GM19043 (cell line): ENCODE results near the gene EWSR1.
"Not testable (repeated sequence)": the region's sequence is repeated elsewhere in the genome, so short reads cannot be mapped to it uniquely, and the experiment has no call there.

Source experiments
- ATAC-seq: cut with Tn5 transposase; IDR thresholded peaks from one replicate; pipeline ENCODE4 v1.9.1; 2021; ENCODE audit warnings: low read depth; ENCODE audit not compliant: unreplicated experiment

EWSR1 gene, protein sequence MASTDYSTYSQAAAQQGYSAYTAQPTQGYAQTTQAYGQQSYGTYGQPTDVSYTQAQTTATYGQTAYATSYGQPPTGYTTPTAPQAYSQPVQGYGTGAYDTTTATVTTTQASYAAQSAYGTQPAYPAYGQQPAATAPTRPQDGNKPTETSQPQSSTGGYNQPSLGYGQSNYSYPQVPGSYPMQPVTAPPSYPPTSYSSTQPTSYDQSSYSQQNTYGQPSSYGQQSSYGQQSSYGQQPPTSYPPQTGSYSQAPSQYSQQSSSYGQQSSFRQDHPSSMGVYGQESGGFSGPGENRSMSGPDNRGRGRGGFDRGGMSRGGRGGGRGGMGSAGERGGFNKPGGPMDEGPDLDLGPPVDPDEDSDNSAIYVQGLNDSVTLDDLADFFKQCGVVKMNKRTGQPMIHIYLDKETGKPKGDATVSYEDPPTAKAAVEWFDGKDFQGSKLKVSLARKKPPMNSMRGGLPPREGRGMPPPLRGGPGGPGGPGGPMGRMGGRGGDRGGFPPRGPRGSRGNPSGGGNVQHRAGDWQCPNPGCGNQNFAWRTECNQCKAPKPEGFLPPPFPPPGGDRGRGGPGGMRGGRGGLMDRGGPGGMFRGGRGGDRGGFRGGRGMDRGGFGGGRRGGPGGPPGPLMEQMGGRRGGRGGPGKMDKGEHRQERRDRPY

DNA sequence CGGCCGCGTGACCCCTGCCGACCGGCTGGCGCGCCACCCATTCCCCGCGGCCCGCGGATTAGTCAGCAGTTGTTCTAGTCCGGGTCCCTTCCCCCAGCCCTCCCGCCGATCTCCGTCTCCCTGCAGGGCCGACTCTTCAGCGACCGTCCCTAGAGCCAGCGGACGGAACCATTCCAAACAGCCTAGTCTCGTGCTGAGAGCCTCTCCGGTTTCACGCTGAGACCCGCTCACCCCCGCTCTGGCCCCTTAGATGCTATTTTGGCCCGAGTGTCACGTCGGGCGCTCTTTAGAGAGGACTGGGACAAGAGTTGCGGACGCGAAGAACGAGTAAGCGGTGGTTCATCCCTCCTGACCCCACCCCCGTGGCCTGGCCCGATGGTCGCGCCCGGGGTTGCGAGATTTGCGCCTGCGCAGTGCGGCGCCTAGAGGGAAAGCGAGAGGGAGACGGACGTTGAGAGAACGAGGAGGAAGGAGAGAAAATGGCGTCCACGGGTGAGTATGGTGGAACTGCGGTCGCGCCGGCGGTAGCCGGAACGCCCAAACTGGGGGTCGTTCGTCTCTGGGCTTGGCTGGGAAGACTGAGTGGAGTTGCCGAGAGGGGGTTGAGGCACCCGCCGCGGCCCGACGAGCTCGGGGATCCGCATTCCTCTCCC lies at the start of gene EWSR1, which contains the start of gene RHBDD3:
TSS of gene EWSR1 (plus strand) at position 411 of the 653 bp plus-strand sequence. CDS start at position 480, 69 bp downstream.
TSS of gene RHBDD3 (minus strand) at position 124 of the 653 bp plus-strand sequence. CDS start 2,355 bp downstream, outside the sequence.
- peak; percentile 70 for ATAC-seq

DNA sequence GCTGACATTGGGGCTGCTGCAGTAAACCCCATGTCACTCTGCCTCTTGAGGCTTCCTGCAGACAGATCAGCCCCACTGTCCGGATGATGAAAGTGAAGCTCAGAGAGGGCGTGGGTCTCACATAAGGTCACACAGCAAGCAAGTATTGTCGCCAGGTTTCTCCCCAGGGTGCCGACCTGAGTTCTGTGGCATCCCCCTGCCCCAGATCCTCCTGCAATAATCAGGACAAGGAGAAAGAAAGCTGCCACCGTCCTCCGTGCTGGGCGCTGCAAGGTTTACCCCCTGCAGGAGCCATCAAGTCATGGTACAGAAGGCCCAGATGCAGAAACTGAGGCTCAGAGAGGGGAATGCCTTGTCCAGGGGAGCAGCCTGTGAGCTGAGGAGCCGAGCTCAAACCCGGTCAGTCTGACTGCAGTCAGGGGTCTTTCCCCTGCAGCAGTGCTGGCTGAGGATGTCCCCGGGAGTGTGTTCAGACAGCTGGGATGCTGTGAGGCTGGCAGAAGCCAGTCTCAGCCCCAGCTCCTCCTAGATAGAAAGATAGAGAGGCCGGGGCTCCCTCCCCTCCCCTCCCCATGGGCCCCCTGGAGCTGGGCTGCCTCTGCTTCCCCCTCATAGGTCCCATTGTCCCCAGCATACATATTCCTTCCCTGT lies 49.2 kb upstream of the EWSR1 start:
- ATAC-seq: no peak

DNA sequence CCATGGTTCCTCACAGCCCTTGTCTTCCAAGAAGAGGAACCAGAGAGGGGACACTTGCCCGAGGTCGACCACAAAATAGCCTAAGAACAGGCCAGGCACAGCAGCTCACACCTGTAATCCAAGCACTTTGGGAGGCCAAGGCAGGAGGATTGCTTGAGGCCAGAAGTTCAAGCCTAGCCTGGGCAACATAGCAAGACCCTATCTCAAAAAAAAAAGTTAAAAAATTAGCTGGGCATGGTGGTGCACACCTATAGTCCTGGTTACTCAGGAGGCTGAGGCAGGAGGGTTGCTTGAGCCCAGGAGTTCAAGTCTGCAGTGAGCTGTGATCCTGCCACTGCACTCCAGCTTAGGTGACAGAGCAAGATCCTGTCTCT lies 48.7 kb upstream of the EWSR1 start:
- not testable (repeated sequence) for ATAC-seq

DNA sequence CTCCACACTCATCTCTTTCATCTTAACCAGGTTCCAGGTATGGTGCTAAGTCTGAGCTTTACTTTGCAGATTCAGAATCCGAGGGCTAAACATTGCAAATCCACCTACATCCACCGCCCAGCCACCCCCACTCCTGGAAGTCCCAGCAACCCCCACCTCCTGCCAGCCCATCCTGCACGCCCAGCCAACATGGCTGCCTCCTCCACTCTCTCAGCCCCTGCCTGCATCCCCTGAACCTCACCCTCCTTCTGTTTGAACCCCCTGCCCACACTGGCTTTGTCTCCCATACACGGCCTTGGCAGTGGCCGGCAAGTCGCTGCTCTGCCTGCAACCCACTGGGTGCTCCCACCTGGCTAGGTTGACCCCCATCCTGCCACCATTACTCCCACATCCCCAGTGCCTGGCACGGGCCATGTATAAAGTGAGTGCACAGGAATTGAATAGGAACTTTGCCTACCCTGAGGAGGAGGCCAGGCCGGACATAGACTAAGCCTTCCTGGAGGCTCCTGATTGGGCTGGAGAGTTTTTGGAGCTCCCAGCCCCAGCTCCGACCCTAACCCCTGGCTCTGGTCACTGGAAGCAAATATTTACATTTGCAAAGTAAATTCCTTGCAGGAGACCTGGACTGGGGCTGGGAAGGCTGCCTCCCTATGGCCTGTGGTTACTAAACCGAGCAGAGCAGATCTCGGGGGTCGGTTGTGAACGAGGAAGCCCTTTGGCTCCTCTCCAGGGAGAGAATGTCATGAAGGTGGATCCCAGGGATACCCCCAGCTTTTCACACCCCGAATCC lies 48.0 kb upstream of the EWSR1 start:
- ATAC-seq: no peak

DNA sequence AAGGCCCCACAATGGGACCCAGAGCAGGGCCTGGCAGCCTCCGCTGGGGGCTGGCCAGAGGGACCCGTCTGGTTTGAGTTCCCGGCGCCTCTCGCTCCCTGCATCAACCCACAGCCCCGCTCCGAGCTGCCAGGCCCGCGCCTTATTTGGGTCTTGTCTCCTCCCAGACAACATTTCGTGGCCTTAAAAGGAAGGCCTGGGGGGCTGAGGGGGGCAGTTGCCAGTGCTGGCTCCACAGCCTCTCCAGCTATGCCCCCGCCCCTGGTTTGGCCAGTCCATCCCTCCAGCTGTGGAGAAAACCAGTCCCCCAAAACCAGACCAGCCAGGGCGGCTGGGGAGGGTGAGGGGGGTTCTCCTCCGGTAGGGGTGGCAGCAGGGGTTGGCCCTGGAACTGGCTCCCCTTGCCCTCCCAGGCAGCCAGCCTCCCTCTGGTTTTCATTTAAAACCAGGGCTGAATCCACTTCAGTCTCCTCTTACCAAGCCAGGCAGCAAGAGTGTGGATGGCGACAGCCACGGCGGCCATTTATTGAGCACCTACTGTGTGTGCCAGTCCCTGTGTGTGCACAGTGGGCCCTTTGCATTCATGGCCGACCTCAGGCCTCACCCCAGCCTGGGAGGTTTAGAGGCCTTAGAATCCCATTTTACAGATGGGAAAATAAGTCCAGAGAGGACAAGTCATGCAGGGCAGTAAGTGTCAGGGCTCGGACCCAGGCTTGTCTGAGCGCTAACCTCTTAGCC lies 43.8 kb upstream of the EWSR1 start:
- no peak for ATAC-seq

DNA sequence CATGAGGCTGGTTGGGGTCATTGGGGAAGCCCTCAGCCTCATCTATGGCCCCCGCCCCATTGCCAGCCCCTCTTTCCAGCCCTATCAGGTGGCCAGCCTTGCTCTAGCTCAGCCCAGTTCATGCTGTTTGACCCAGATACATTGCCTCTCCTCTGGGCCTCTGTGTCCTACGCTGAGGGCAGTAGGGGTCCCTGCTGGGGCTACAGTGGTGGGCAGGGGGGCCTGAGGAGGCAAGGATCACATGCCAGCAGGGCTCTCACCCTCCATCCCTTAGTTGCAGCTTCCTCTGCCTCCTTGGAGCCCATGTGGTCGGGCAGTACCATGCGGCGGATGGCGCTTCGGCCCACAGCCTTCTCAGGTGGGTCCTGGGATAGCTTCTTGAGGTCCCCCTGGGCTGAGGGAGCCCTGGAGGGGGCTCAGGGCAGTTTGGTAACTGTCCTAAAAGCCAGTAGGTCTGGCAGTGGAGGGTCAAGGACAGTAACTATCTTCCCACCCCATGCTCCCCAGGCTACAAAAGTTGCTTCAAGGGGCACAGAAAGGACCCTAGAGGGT lies 43.1 kb upstream of the EWSR1 start:
- ATAC-seq: no peak

DNA sequence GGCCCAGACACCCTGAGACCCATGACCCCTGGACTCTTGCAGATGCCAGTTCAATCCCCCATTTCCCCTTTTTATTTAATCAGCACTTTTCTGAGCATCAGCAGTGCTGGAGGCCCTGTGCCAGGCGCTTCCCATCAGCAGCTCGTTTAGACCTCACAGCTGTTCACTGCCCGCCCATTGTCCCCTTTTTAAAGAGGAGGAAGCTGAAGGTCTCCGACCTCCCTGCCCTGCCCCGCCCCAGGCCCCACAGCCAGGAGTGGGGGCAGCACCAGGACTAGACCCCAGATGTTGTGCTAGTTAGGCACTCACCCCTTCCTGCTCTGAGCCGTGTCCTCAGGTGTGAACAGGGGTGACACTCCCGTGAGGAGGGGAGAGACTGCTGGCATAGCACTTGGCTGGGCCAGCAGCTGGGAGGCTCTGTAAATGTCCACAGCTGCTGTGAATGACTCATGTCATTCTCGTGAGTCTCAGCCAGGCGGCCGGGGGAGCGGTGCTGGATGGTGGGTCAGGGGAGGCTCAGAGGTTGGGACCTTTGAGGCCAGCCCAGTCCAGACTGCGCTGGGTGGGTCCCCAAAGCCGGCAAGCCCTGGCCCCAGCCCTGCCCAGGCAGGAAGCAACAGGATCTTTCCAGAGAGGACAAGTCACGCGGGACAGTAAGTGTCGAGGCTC lies 42.5 kb upstream of the EWSR1 start:
- ATAC-seq: no peak

DNA sequence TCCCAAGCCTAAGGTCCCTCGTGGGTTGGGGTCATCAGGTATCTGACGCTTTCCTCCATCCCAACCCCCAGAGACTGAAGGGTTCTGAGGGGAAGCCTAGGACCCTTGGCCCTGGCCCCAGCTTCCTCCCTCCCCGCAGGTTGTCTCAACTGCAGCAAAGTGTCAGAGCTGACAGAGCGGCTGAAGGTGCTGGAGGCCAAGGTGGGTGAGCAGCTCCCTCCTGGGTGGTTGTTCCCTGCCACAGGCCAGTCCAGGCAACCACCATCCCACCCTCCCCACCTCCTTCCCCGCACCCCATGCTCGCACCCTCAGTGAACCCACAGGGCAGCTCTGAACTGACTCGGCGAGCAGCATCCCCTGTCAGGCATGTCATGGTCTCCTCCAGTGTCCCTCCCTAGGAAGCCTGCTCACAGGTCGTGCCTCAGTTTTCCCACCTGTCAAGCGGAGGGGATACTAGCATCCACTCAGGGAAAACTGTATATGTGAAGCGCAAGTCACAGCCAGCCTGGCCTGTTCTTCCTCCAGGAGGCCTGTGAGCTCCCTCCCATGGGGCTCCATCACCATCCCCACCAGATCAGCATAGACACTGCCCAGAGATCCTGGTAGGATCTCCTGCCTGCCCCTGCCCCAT lies 41.6 kb upstream of the EWSR1 start:
- no peak for ATAC-seq

DNA sequence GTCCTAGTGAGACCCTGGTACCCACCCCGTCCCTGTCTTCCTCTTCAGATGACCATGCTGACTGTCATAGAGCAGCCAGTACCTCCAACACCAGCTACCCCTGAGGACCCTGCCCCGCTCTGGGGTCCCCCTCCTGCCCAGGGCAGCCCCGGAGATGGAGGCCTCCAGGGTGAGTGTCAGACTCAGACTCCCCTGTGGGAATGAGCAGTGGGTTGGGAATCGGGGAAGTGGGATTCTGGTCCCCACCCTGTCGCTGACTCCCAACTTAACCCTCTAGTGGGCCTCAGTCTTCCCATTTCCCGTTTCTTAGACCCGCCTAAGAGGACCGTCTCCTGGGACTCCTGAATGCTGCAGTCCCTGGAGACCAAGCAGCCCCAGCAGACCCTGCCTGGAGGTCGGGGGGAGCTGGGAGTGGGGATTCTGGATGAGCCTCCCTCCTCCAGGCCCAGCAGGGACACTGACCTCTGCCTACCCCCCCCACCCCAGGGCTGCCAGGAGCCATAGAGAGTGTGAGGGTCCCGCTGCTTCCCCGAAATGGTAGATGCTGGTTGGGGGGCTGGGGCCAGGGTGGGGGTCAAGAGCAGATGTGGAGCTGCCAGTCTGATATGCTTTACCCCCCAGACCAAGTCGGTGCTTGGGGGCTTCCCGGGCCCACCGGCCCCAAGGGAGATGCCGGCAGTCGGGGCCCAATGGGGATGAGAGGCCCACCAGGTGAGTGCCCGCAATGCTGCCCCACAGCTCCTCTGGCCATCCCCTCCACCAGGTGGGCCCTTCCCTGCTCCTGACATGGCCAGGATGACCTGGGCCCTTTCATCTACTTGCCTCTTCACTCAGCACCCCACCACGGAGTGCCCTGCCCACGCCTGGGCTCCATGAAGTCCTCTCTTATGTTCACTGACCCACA lies 36.8 kb upstream of the EWSR1 start:
- ATAC-seq: no peak

DNA sequence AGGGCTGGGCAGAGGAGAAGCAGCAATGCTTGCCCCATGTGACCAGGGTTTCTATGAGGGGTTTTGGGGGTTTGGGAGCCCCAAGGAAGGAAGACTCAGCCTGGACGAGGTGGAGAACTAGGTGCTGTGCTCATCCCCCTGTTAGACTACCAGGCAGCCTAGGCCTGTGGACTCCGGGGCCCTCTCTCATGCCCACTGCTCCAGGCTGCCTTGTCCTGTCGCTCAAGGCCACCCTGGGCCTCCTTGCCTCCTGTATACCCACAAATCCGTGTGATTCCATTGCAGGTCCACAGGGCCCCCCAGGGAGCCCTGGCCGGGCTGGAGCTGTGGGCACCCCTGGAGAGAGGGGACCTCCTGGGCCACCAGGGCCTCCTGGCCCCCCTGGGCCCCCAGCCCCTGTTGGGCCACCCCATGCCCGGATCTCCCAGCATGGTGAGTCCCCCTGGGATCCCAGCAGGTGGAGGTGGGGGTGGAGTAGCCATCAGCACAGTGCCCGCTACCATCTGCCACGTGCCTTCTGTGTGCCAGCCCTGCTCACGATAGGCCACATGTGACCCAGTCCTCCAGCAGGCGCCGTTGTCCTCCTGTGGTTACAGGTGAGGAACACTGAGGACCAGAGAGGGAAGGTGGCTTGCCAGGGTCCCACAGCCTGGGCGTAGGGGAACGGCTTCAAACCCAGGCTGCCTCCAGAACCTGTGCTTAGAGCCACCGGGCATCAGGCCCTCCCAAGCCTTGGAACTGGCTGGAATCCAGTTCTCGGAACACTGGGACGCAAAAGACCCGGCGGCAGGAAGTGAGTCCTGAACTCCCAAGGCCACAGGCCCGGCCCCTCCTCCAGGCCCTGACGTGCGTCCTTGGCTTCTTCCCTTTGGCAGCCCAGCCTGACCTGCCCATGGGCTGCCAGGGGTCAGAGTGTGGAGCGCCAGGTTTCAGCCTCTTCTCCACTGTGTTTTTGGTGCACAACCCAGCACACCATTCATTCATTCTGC lies 35.8 kb upstream of the EWSR1 start:
- ATAC-seq: no peak

DNA sequence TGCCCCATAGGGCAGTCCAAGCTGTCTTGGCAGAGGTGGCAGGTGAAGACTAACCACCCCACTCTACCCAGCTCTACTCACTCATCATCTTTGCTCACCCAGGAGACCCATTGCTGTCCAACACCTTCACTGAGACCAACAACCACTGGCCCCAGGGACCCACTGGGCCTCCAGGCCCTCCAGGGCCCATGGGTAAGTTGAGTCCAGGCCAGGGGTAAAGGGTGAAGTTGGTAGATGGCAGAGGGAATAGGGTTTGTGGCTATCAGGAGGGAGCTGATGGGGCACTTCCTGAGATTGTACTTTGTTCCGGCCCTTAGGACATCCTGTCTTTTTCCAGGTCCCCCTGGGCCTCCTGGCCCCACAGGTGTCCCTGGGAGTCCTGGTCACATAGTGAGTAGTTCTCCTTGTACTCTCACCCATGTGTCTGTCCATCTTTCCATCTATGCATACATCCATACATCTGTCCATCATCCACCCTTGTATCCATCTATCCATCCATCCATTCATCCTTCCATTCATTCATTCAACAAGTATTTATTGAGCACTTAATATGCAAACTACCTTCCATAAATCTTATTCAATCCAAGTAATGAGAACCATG lies 34.7 kb upstream of the EWSR1 start:
- ATAC-seq: no peak

DNA sequence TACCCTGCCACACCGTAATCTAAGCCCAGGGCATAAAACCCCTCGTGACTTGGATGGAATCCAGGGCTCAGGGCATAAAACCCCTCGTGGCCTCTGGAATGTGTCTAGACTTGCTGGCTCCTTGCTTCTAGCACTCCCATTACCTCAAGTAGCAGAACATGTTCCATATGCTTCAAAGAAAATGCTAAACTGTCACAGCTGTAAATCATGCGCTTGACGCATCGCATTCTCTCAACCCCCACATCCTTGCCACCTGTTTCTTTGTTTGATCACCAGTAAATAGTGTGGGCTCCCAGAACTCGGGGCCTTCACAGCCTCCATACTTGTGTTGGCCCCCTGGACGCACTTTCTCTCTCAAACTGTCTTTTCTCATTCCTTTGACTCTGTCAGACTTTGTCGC lies 27.6 kb upstream of the EWSR1 start:
- ATAC-seq: not testable (repeated sequence)

DNA sequence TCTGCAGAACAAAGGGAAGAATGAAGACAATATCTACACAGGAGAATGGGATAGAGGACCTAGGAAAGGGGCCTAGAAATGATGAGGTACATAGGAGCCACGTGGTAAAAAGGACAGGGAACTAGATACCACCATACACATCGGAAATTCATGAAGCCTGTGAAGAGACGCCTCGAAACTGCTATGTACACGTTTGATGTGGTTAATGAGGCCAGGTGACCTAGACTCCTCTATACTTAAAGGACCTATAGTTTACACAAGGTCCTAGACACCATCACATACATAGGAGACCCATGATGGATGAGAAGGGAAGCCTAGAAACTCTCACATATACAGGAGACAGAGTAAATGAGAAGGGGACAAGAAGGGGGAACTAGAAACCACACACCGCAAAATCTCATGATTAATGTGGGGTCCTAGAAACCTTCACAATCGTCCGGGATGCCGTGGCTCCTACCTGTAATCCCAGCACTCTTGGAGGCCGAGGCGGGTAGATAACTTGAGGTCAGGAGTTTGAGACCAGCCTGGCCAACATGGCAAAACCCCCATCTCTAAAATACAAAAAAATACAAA lies 24.1 kb upstream of the EWSR1 start:
- no peak for ATAC-seq

DNA sequence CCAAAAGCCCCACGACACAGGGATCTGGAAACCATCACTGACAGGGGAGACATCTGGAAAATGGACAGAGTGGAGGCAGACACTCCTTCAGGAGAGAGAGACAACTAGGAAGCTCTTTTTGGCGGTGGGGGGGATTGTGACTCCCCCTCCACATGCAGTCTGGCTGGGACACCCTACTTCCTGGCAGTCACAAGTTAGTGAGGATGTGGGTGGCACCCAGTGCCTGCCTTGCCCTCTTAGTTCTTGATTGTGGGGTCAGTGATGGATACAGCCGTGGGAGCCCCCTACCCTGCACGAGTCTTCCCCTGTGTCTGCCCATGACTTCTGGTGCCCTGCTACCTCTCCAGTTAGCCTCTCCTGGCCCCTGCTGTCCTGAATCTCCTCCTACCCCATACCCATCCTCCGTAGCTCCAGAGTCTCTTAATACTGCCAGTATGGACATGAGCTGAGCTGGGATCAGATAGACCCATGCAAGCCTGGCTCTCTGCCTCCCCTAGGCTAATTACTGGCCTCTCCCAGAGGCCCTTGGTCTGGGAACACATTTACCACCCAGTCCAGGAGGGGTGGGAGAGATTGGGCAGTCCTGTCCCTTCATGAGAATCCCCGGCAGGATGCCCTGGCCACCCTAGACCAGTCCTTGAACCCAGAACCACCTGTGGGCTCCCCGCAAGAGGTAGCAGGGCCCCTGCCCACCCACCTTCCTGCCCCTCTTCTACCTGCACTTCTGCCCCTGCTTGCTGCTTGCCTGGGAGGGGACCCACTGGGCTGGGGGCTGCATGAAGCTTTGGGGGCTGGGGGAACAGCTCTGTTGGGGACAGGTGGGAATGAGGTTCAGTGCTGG lies 23.1 kb upstream of the EWSR1 start:
- no peak for ATAC-seq
